HL-60 (cell line): ENCODE data around the gene JAG1.

ENCODE experiments used
- DNase-seq, 2 experiments: peaks; one replicate each; pipeline ENCODE4 v3.0.0-alpha.2; 2010 to 2020; ENCODE audit warnings: low read depth in 1 of 2, low spot score in 1 of 2
- H3K27ac ChIP-seq: fragments of 250-450 bp; sonication (Bioruptor Pico); replicated peaks from 2 replicates; pipeline ENCODE4 v1.5.1; 2020; ENCODE audit warnings: mild to moderate bottlenecking, moderate library complexity
- H3K27me3 ChIP-seq: fragments of 250-450 bp; sonication (Bioruptor Pico); 2 replicates; pipeline ENCODE4 v1.5.1; 2021; ENCODE audit warnings: mild to moderate bottlenecking, moderate library complexity; ENCODE audit not compliant: insufficient read depth, poor library complexity, severe bottlenecking
- H3K4me3 ChIP-seq: replicated peaks from 2 replicates; pipeline ENCODE4 v1.5.1; 2011; ENCODE audit warnings: mild to moderate bottlenecking, control low read depth, low read length; ENCODE audit not compliant: insufficient read depth
- CTCF ChIP-seq: IDR thresholded peaks from one replicate; pipeline ENCODE4 v1.5.1; 2011; ENCODE audit warnings: low read length, control low read depth, inconsistent platforms; ENCODE audit not compliant: insufficient read depth
- GABPA ChIP-seq: IDR thresholded peaks from 2 replicates; pipeline ENCODE4 v1.6.1; 2012; ENCODE audit warnings: low read depth
- POLR2AphosphoS5 ChIP-seq: IDR thresholded peaks from 2 replicates; pipeline ENCODE4 v1.6.1; 2012; ENCODE audit warnings: low read depth
- REST ChIP-seq: IDR thresholded peaks from 2 replicates; pipeline ENCODE4 v1.6.1; 2012; ENCODE audit warnings: low read depth; ENCODE audit not compliant: insufficient replicate concordance
- SPI1 ChIP-seq: IDR thresholded peaks from 2 replicates; pipeline ENCODE4 v1.6.1; 2012; ENCODE audit warnings: low read depth, mild to moderate bottlenecking, borderline replicate concordance

Gene JAG1

DNA sequence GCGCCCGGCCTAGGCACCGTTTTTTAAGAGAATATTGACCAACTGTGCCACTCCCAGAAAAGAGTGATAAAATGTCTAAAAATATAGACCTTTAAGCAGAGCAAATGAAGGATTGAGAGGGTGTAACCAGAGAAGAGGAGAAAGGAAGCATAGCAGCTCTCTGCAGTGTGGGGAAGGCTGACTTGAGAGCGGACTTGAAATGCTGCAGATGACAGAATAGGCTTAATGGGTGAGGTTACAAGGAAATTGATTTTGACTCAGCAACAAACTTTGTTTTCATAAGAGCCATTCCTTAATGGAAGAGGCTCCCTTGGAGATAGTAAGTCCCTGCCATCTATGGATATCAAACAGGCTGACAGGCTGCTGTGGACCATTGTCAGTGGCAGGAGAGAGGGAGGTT lies 7.7 kb upstream of the JAG1 start:
- DNase-seq = no peak
- Histone ChIP-seq H3K27me3 (no peaks in the 10 kb centered on the region), H3K27ac (no peak overlapping the region), H3K4me3 (no peak overlapping the region)
- TF ChIP-seq GABPA = no peak

DNA sequence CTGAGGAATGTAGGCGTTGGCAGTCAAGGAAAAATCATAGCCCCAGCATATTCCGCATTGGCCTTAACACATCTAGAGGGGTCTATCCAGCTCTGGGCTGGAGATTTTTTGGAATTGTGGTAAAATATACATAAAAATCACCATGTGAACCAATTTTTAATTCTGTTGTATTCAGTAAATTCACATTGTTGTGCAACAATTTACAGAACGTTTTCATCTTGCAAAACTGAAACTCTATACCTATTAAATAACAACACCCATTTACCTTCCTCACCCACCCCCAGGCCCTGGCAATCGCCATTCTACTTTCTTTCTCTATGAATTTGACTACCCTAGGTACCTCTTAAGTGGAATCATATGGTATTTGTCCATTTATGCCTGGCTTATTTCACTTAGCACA lies 6.8 kb upstream of the JAG1 start:
- no peak for TF ChIP-seq CTCF
- TF ChIP-seq REST = no peak
- Histone ChIP-seq H3K27me3 (no peaks in the 10 kb centered on the region), H3K4me3 (no peak overlapping the region), H3K27ac (no peak overlapping the region)
- DNase-seq = no peak

DNA sequence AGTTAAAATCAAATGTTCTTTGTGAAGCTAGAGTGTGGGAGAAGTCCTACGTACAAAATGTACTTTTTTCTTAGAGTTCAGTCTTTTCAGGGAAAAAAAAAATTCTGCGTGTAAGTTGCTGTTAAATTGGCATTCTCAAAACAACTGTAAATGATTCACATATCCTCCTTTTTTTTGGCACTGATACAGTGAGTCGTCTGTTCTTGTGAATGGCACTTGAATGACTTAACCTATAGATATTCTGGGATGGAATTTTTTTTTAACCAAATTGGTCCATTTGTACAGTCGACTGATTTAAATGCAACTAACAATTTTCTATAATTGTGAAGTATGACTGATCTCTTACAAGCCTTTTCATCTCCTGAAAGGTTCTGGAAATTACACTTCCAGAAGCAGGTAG lies 5.5 kb upstream of the JAG1 start:
- Histone ChIP-seq H3K27ac (no peak overlapping the region), H3K4me3 (no peak overlapping the region), H3K27me3 (no peaks in the 10 kb centered on the region)
- DNase-seq = no peak
- TF ChIP-seq GABPA (no peak), POLR2AphosphoS5 (no peak)

DNA sequence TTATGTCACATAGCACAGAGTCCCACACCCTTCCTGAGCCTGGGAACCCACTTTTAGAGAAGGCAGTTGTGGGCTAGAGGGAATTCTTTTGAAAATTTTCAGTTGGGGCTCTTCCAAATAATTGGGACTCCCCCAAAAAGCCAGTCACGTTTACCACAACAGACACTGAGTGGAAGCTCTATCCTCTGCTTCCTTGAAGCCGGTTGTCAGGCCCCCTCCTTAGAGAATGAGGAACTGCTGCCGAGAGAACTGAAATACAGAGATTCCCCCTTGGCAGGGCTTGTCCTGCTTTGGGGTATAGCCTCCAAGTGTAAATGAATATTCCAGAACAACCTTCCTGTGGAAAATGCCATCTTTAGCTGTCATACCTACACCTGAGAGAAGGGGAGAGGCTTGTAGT lies 2.7 kb upstream of the JAG1 start:
- peak in 1 of 2 experiments; percentile 16 for DNase-seq
- no peak overlapping the region for H3K27ac ChIP-seq
- H3K4me3 ChIP-seq = no peak overlapping the region
- no peak for TF ChIP-seq CTCF
- TF ChIP-seq SPI1 = peak; percentile 92
- TF ChIP-seq REST = no peak
- no peaks in the 10 kb centered on the region for H3K27me3 ChIP-seq

DNA sequence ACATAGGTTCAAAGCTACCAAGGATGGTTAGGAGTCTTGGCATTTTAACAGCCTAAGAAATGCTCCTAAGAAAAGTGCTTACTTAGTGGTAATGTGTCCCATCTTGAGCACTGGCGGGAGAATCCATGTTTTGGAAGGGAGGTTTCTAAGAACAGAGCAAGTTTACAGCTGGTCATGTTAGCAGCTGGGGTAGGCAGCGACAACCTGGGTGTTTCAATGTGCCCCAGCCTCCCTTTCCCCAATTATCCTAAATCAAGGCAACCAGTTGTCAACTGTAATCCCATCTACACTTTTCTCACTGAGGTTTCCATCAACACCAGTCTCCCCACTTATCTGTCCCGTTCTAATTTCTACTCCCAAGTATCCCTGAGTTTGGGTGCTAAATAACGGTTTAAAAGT lies 1.6 kb upstream of the JAG1 start:
- DNase-seq = no peak
- TF ChIP-seq GABPA (no peak), CTCF (no peak), SPI1 (no peak), REST (no peak), POLR2AphosphoS5 (no peak)
- Histone ChIP-seq H3K27me3 (no peaks in the 10 kb centered on the region), H3K4me3 (no peak overlapping the region), H3K27ac (no peak overlapping the region)
